ENCODE measurements around the gene PHACTR1. TPM values are rescaled to one million over a fixed set of nuclear protein-coding genes. Genes with fewer than 3 reads are reported as not detected.

The PHACTR1 gene
- total RNA-seq, 1 donor from 2014 or later: 85.9 TPM

DNA sequence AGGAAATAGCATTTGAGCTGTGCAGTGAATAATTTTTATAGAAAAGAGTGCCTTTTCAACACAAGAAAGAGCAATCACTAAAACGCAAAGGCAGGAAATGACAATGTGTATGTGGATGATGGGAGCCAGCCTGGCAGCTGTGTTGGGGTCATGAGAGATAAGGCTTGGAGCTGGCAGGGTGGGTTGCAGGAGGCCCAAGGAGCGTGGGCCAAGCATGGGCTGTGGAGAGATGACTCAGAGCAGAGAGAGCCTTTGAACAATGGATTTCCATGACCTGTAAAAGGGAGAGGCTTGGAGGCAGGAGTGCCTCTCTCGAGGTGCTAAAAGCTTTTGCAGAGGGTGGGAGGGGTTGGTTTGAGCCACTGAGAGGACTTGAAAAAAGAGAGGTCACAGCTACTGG lies 618.4 kb downstream of the PHACTR1 start:
- intact Hi-C loops (cut with micrococcal nuclease): loop anchor here (5.0 kb wide), 1 partner anchor 202 kb away; no protein-coding TSS in a partner anchor
- no peaks in the 10 kb centered on the region for H3K36me3 ChIP-seq
- DNase-seq: no peak
- no peak overlapping the region for H3K4me3 ChIP-seq
- H3K27ac ChIP-seq (replicated peaks): peak overlapping the region; percentile 2
- H3K4me1 ChIP-seq: peaks cover 28% of the 10 kb centered on the region
- H3K27me3 ChIP-seq (ENCODE audit: low read depth): no peaks in the 10 kb centered on the region
- H3K9me3 ChIP-seq (replicated peaks): no peaks in the 10 kb centered on the region
- TF ChIP-seq, protein P1, sequence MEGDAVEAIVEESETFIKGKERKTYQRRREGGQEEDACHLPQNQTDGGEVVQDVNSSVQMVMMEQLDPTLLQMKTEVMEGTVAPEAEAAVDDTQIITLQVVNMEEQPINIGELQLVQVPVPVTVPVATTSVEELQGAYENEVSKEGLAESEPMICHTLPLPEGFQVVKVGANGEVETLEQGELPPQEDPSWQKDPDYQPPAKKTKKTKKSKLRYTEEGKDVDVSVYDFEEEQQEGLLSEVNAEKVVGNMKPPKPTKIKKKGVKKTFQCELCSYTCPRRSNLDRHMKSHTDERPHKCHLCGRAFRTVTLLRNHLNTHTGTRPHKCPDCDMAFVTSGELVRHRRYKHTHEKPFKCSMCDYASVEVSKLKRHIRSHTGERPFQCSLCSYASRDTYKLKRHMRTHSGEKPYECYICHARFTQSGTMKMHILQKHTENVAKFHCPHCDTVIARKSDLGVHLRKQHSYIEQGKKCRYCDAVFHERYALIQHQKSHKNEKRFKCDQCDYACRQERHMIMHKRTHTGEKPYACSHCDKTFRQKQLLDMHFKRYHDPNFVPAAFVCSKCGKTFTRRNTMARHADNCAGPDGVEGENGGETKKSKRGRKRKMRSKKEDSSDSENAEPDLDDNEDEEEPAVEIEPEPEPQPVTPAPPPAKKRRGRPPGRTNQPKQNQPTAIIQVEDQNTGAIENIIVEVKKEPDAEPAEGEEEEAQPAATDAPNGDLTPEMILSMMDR (IDR thresholded peaks at IDR 0.05; ENCODE audit: borderline replicate concordance): no peak

DNA sequence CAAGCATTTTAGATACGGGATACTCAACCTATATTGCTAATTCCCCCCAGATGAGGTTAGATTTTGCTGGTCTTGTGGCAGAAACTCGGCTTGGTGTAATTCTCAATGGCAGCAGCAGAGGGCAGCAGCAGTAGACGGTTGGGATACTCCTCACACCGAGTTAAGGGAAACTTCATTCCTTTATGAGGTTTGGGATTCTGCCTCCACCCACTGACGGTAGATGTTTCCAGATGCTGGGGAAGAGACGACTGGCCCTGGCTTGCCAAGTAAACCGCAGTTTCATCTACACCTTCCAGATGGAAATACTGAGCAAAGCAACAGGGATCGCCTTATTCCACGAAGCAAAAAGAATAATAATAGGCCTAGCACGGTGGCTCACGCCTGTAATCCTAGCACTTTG lies 620.0 kb downstream of the PHACTR1 start:
- DNase-seq: peak; percentile 86
- intact Hi-C loops (cut with micrococcal nuclease): loop anchor here (5.0 kb wide), 1 partner anchor 201 kb away; no protein-coding TSS in a partner anchor
- Histone ChIP-seq H3K27ac (replicated peaks) (no peak overlapping the region), H3K36me3 (no peaks in the 10 kb centered on the region), H3K9me3 (replicated peaks) (peaks cover 2% of the 10 kb centered on the region), H3K27me3 (ENCODE audit: low read depth) (no peaks in the 10 kb centered on the region), H3K4me3 (no peak overlapping the region), H3K4me1 (peaks cover 15% of the 10 kb centered on the region)
- TF ChIP-seq, protein P1 (IDR thresholded peaks at IDR 0.05; ENCODE audit: borderline replicate concordance): peak; percentile 91

DNA sequence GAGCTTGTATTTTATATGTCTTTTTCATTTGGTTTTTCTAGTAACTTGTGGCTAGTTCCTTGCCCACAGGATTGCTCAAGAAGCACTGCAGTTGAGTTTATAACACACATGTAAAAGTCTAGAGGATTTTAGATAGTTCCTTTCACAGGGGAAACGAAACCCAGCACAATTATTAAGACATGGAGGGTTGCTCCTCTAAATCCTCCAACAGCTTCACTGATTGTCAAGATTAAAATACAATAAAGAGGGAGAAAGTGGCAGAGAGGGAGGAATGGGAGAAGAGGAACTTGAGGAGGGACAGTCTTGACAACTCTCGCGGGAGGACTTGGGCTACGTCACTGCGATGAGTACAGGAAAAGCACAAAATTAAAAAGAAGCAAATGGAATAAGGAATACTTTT lies 621.5 kb downstream of the PHACTR1 start:
- TF ChIP-seq, protein P1 (IDR thresholded peaks at IDR 0.05; ENCODE audit: borderline replicate concordance): no peak
- no peaks in the 10 kb centered on the region for H3K27me3 ChIP-seq (ENCODE audit: low read depth)
- no peak for DNase-seq
- no peaks in the 10 kb centered on the region for H3K36me3 ChIP-seq
- intact Hi-C loops (cut with micrococcal nuclease): loop anchor here (5.0 kb wide), 1 partner anchor 199 kb away; no protein-coding TSS in a partner anchor
- H3K9me3 ChIP-seq (replicated peaks): peaks cover 8% of the 10 kb centered on the region
- H3K4me1 ChIP-seq: peaks cover 7% of the 10 kb centered on the region
- no peak overlapping the region for H3K27ac ChIP-seq (replicated peaks)
- no peak overlapping the region for H3K4me3 ChIP-seq

Data from left ventricle myocardium inferior (tissue), 1 donor.